Common myeloid progenitor, CD34-positive (primary cell): ENCODE data around the gene TMEM174.

Experiments used
- CTCF ChIA-PET: fragments of 350-600 bp; sonication (Branson Sonifier 250); formaldehyde crosslinking; loops from one replicate; lab custom pipeline; 2021; ENCODE audit warnings: antibody characterized with exemption; lab: Charles Lee
- POLR2A ChIA-PET: fragments of 350-600 bp; sonication (Branson Sonifier 250); formaldehyde crosslinking; loops from one replicate; lab custom pipeline; 2021; ENCODE audit warnings: antibody characterized with exemption; lab: Charles Lee
- DNase-seq, 3 donors: peaks; one replicate each; pipeline versions ENCODE4 v3.0.0 to v3.0.0-alpha.2; 2013
- H3K27ac ChIP-seq, 2 experiments: 1 replicate in 1 of 2; 2 replicates in 1 of 2; pipeline ENCODE4 v1.7.0; 2013; ENCODE audit warnings: inconsistent platforms in 2 of 2, low read length in 2 of 2, mild to moderate bottlenecking in 2 of 2, low read depth in 1 of 2, moderate library complexity in 1 of 2; ENCODE audit not compliant: severe bottlenecking in 2 of 2, insufficient read depth in 1 of 2, poor library complexity in 1 of 2
- H3K27me3 ChIP-seq, 5 experiments: replicated peaks in 2 of 5; 1 replicate in 3 of 5; 2 replicates in 2 of 5; pipeline versions ENCODE4 v1.6.1 to v1.7.0; 2013; ENCODE audit warnings: low read length in 4 of 5, mild to moderate bottlenecking in 2 of 5, moderate library complexity in 2 of 5, inconsistent platforms in 1 of 5; ENCODE audit not compliant: insufficient read depth in 5 of 5, control insufficient read depth in 4 of 5
- H3K36me3 ChIP-seq, 4 experiments: 1 replicate in 2 of 4; 2 replicates in 2 of 4; pipeline versions ENCODE4 v1.6.1 to v1.7.0; 2013; ENCODE audit warnings: low read length in 3 of 4, control low read depth in 1 of 4, mild to moderate bottlenecking in 1 of 4; ENCODE audit not compliant: control insufficient read depth in 4 of 4, insufficient read depth in 4 of 4
- H3K4me1 ChIP-seq, 4 experiments: 1 replicate in 3 of 4; 2 replicates in 1 of 4; pipeline versions ENCODE4 v1.6.1 to v1.7.1; 2013; ENCODE audit warnings: low read length in 3 of 4, mild to moderate bottlenecking in 3 of 4, control low read depth in 1 of 4, inconsistent platforms in 1 of 4, moderate library complexity in 1 of 4; ENCODE audit not compliant: control insufficient read depth in 4 of 4, insufficient read depth in 4 of 4; ENCODE audit errors: control extremely low read depth in 1 of 4
- H3K4me3 ChIP-seq, 7 experiments: 1 replicate in 4 of 7; 2 replicates in 3 of 7; pipeline versions ENCODE4 v1.5.1 to v1.7.0; 2013; ENCODE audit warnings: mild to moderate bottlenecking in 7 of 7, low read length in 6 of 7, moderate library complexity in 6 of 7, inconsistent platforms in 2 of 7, low read depth in 2 of 7, control low read depth in 1 of 7; ENCODE audit not compliant: insufficient read depth in 4 of 7, control insufficient read depth in 1 of 7; ENCODE audit errors: extremely low read depth in 1 of 7
- H3K9me3 ChIP-seq, 5 experiments: 1 replicate in 4 of 5; 2 replicates in 1 of 5; pipeline versions ENCODE4 v1.6.1 to v1.7.1; 2013; ENCODE audit warnings: low read length in 4 of 5, mild to moderate bottlenecking in 2 of 5, inconsistent platforms in 1 of 5, low read depth in 1 of 5, moderate library complexity in 1 of 5; ENCODE audit not compliant: control insufficient read depth in 4 of 5, insufficient read depth in 2 of 5; ENCODE audit errors: control extremely low read depth in 1 of 5
- WGBS: methylation state at CpG from one replicate; pipeline ENCODE4 v1.1.5; 2013; ENCODE audit not compliant: insufficient coverage; 5-methylcytosine and 5-hydroxymethylcytosine counted together

TMEM174 gene

GRCh38 chr5:73189871-73190376 lies 16.9 kb downstream of the TMEM174 start:
- ChIA-PET POLR2A (no interaction called here), CTCF (interaction anchor here (1.8 kb wide), 1 partner anchor 18 kb away, joined by 4 read pairs; no protein-coding TSS in a partner anchor)
- Histone ChIP-seq H3K9me3 (peaks cover 0 to 6% (median 0%) of the 10 kb centered on the region in 5 experiments), H3K4me1 (no peaks in the 10 kb centered on the region), H3K27ac (no peak overlapping the region), H3K27me3 (peaks cover 11 to 75% (median 21%) of the 10 kb centered on the region in 5 experiments), H3K36me3 (no peaks in the 10 kb centered on the region), H3K4me3 (no peak overlapping the region)
- 87% methylated on average over 3 of the region's 6 CpGs for whole genome bisulfite sequencing
- no peak for DNase-seq

GRCh38 chr5:73192370-73192769 lies 19.4 kb downstream of the TMEM174 start:
- Histone ChIP-seq H3K9me3 (no peaks in the 10 kb centered on the region), H3K4me1 (no peaks in the 10 kb centered on the region), H3K4me3 (no peak overlapping the region), H3K27ac (no peak overlapping the region), H3K27me3 (peaks cover 9 to 77% (median 27%) of the 10 kb centered on the region in 5 experiments), H3K36me3 (no peaks in the 10 kb centered on the region)
- CTCF ChIA-PET: interaction anchor here (1.2 kb wide), 1 partner anchor 11 kb away, joined by 3 read pairs; no protein-coding TSS in a partner anchor
- POLR2A ChIA-PET: no interaction called here
- no CpG with 5 or more reads among the region's 4 CpGs for WGBS
- no peak for DNase-seq

DNA sequence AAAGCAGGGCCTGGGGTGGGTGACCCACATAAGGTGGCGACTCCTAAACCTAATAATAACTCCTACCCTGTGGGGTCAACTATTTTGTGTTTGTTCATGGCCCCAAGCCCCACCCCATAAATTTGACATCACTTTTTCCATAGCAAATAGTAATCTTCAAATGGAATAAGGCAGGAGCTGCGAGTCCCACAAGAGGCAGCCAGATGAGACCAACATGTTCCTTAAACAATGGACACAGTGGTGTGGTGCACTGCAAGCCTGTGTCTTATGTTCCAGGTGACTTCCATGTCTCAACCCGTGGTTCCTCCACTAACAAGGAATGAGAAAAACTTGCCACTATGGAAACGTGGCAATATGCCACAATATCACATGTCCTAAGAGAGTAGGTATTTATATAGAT lies 20.6 kb downstream of the TMEM174 start:
- ChIA-PET POLR2A (no interaction called here), CTCF (interaction anchor here (1.2 kb wide), 1 partner anchor 10 kb away, joined by 3 read pairs; no protein-coding TSS in a partner anchor)
- Histone ChIP-seq H3K27ac (no peak overlapping the region), H3K27me3 (peaks cover 9 to 83% (median 33%) of the 10 kb centered on the region in 5 experiments), H3K9me3 (no peaks in the 10 kb centered on the region), H3K4me3 (no peak overlapping the region), H3K36me3 (no peaks in the 10 kb centered on the region), H3K4me1 (no peaks in the 10 kb centered on the region)
- WGBS: 92% methylated on average over 3 of the region's 4 CpGs
- DNase-seq: no peak

GRCh38 chr5:73196201-73196600 lies 23.2 kb downstream of the TMEM174 start:
- 100% methylated on average over 1 of the region's 1 CpG for WGBS
- peaks cover 0 to 5% (median 0%) of the 10 kb centered on the region in 5 experiments for H3K9me3 ChIP-seq
- H3K4me3 ChIP-seq: no peak overlapping the region
- POLR2A ChIA-PET: no interaction called here
- no peak for DNase-seq
- peaks cover 8 to 70% (median 29%) of the 10 kb centered on the region in 5 experiments for H3K27me3 ChIP-seq
- no peaks in the 10 kb centered on the region for H3K36me3 ChIP-seq
- CTCF ChIA-PET: interaction anchor here (1.7 kb wide), 1 partner anchor 10 kb away, joined by 4 read pairs; no protein-coding TSS in a partner anchor
- no peak overlapping the region for H3K27ac ChIP-seq
- no peaks in the 10 kb centered on the region for H3K4me1 ChIP-seq

DNA sequence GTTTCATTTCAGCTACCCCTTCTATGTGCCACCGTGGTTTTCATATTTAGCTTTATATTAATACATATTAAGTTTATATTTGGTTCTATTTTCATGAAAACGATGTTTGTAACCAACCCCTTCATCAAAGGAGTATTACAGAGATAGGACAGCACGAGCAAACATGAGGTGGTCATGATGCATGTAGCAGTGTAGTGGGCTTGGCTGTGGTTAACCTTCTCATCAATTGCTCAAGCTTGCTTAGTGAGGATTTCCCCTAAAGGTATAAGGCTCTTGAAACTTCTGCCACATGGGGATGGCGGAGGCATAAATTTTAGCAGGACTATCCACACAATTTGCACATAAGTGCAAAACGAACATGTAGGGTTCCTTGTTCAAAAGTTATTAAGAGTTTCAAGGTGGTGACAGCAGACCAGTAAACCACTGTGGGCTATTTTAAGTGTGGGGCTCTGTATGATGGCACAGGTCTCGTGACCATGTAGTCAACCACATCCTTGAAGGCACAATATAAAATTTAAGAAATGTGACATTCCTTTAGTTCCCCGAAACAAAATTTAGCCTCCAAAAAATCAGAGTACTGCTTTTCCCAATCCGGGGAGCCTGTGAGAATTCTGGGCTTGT lies 24.8 kb downstream of the TMEM174 start:
- peaks cover 9 to 67% (median 27%) of the 10 kb centered on the region in 5 experiments for H3K27me3 ChIP-seq
- CTCF ChIA-PET: interaction anchor here (0.7 to 1.7 kb wide), 2 partner anchors 8 to 18 kb away, joined by 3 to 4 read pairs; no protein-coding TSS in a partner anchor
- DNase-seq: no peak
- H3K27ac ChIP-seq: no peak overlapping the region
- H3K9me3 ChIP-seq: peaks cover 0 to 5% (median 0%) of the 10 kb centered on the region in 5 experiments
- 88% methylated on average over 5 of the region's 8 CpGs for WGBS
- POLR2A ChIA-PET: no interaction called here
- peaks cover 0 to 4% (median 1%) of the 10 kb centered on the region in 4 experiments for H3K4me1 ChIP-seq
- H3K36me3 ChIP-seq: no peaks in the 10 kb centered on the region
- H3K4me3 ChIP-seq: no peak overlapping the region

GRCh38 chr5:73198833-73199592 lies 26.0 kb downstream of the TMEM174 start:
- ChIA-PET CTCF (no interaction called here), POLR2A (interaction anchor here (0.5 kb wide), 1 partner anchor 281 kb away, joined by 3 read pairs; no protein-coding TSS in a partner anchor)
- Histone ChIP-seq H3K27me3 (peaks cover 9 to 63% (median 27%) of the 10 kb centered on the region in 5 experiments), H3K4me1 (peaks cover 0 to 4% (median 1%) of the 10 kb centered on the region in 4 experiments), H3K4me3 (no peak overlapping the region), H3K27ac (no peak overlapping the region), H3K9me3 (peaks cover 0 to 5% (median 0%) of the 10 kb centered on the region in 5 experiments), H3K36me3 (no peaks in the 10 kb centered on the region)
- DNase-seq: no peak
- 90% methylated on average over 3 of the region's 3 CpGs for WGBS
